DOHH2 (cell line): ENCODE measurements around the gene VWA2.

ENCODE experiments used
- H3F3A ChIP-seq: fragments of 200-600 bp; sonication (generic), shearing (Covaris generic); 2 replicates; pipeline ENCODE4 v1.6.0; 2016; ENCODE audit warnings: antibody characterized with exemption, mild to moderate bottlenecking; ENCODE audit not compliant: control insufficient read depth, insufficient read depth
- H3K27ac ChIP-seq: fragments of 200-600 bp; sonication (generic); 2 replicates; pipeline ENCODE4 v1.5.1; 2014; ENCODE audit warnings: low read depth, mild to moderate bottlenecking, low read length, moderate library complexity
- H3K27me3 ChIP-seq: fragments of 200-600 bp; sonication (generic); 2 replicates; pipeline ENCODE4 v1.6.1; 2014; ENCODE audit warnings: mild to moderate bottlenecking, low read length, mixed read lengths; ENCODE audit not compliant: control insufficient read depth
- H3K36me3 ChIP-seq: fragments of 200-600 bp; sonication (generic); 2 replicates; pipeline ENCODE4 v1.6.1; 2014; ENCODE audit warnings: mild to moderate bottlenecking, low read length, moderate library complexity, mixed read lengths; ENCODE audit not compliant: control insufficient read depth
- H3K4me1 ChIP-seq: fragments of 200-600 bp; sonication (generic); 2 replicates; pipeline ENCODE4 v1.6.1; 2014; ENCODE audit warnings: mild to moderate bottlenecking, low read length, mixed read lengths; ENCODE audit not compliant: control insufficient read depth
- H3K4me2 ChIP-seq: fragments of 200-600 bp; sonication (generic); 2 replicates; pipeline ENCODE4 v1.6.0; 2014; ENCODE audit warnings: mild to moderate bottlenecking, low read length, moderate library complexity
- H3K4me3 ChIP-seq: fragments of 200-600 bp; sonication (generic); 2 replicates; pipeline ENCODE4 v1.5.1; 2014; ENCODE audit warnings: mild to moderate bottlenecking, low read length, mixed read lengths
- H3K79me2 ChIP-seq: fragments of 200-600 bp; sonication (generic); 2 replicates; pipeline ENCODE4 v1.6.1; 2014; ENCODE audit warnings: mild to moderate bottlenecking, low read length, mixed read lengths; ENCODE audit not compliant: control insufficient read depth
- H3K9me2 ChIP-seq: fragments of 200-600 bp; sonication (generic); replicated peaks from 2 replicates; pipeline ENCODE4 v1.6.1; 2014; ENCODE audit warnings: mild to moderate bottlenecking, low read length, mixed read lengths; ENCODE audit not compliant: control insufficient read depth
- H3K9me3 ChIP-seq: fragments of 200-600 bp; sonication (generic); 2 replicates; pipeline ENCODE4 v1.6.1; 2014; ENCODE audit warnings: antibody characterized with exemption, low read length, mixed read lengths; ENCODE audit not compliant: control insufficient read depth, insufficient read depth
- H4K20me1 ChIP-seq: fragments of 200-600 bp; sonication (generic); 2 replicates; pipeline ENCODE4 v1.6.0; 2014; ENCODE audit warnings: low read depth, mild to moderate bottlenecking, antibody characterized with exemption, low read length, moderate library complexity; ENCODE audit not compliant: control insufficient read depth, insufficient read depth
- CTCF ChIP-seq: fragments of 200-600 bp; sonication (generic); IDR thresholded peaks from one replicate; pipeline ENCODE4 v1.5.1; 2014; ENCODE audit warnings: antibody characterized with exemption, mild to moderate bottlenecking, low read depth, low read length; ENCODE audit not compliant: poor library complexity, severe bottlenecking
- EZH2phosphoT487 ChIP-seq: fragments of 200-600 bp; sonication (generic); IDR thresholded peaks from 2 replicates; pipeline ENCODE4 v1.6.1; 2017; ENCODE audit warnings: borderline replicate concordance, mild to moderate bottlenecking, antibody characterized with exemption, low read length, moderate library complexity, mixed read lengths

Gene VWA2

GRCh38 chr10:114294549-114294948 lies 55.5 kb downstream of the VWA2 start:
- Histone ChIP-seq H3K4me1 (no peaks in the 10 kb centered on the region), H3K4me3 (no peak overlapping the region), H3K9me2 (no peaks in the 10 kb centered on the region), H4K20me1 (no peaks in the 10 kb centered on the region), H3K4me2 (no peak overlapping the region), H3K36me3 (no peaks in the 10 kb centered on the region), H3K79me2 (no peaks in the 10 kb centered on the region), H3K9me3 (peaks cover 14% of the 10 kb centered on the region; the same call in 1 of the 2 replicates), H3K27ac (no peak overlapping the region), H3K27me3 (no peaks in the 10 kb centered on the region), H3F3A (no peaks in the 10 kb centered on the region)
- TF ChIP-seq CTCF = no peak
- TF ChIP-seq EZH2phosphoT487 = no peak

- no peaks in the 10 kb centered on the region for H3K27me3 ChIP-seq
- no peak overlapping the region for H3K27ac ChIP-seq
- H3K9me2 ChIP-seq = no peaks in the 10 kb centered on the region
- no peaks in the 10 kb centered on the region for H3K36me3 ChIP-seq
- H4K20me1 ChIP-seq = no peaks in the 10 kb centered on the region
- TF ChIP-seq CTCF = no peak
- no peak for TF ChIP-seq EZH2phosphoT487
- no peak overlapping the region for H3K4me2 ChIP-seq
- H3K79me2 ChIP-seq = no peaks in the 10 kb centered on the region
- H3K4me3 ChIP-seq = no peak overlapping the region
- no peaks in the 10 kb centered on the region for H3K4me1 ChIP-seq
- peaks cover 14% of the 10 kb centered on the region; the same call in 1 of the 2 replicates for H3K9me3 ChIP-seq
- H3F3A ChIP-seq = no peaks in the 10 kb centered on the region
Observed at GRCh38 chr10:114295393-114295792, 56.3 kb downstream of the VWA2 start.

GRCh38 chr10:114297136-114297705 lies 58.2 kb downstream of the VWA2 start:
- Histone ChIP-seq H3K27ac (no peak overlapping the region), H3K9me3 (peaks cover 14% of the 10 kb centered on the region; the same call in 1 of the 2 replicates), H3K9me2 (no peaks in the 10 kb centered on the region), H3K79me2 (no peaks in the 10 kb centered on the region), H3F3A (no peaks in the 10 kb centered on the region), H3K36me3 (no peaks in the 10 kb centered on the region), H3K4me3 (no peak overlapping the region), H3K4me1 (no peaks in the 10 kb centered on the region), H3K4me2 (no peak overlapping the region), H3K27me3 (no peaks in the 10 kb centered on the region), H4K20me1 (no peaks in the 10 kb centered on the region)
- TF ChIP-seq CTCF = no peak
- no peak for TF ChIP-seq EZH2phosphoT487
